ENCODE data around the gene CLTB.

GRCh38 chr5:176384991-176385390 lies 31.3 kb downstream of the CLTB start:
- TF ChIP-seq CTCF (IDR thresholded peaks at IDR 0.05) (no peak), POLR2A (IDR thresholded peaks at IDR 0.05) (no peak)

Data from thyroid gland (tissue), 4 donors.